Nucleus accumbens (tissue), 56 donors: ENCODE data around the gene PYGM.
"Not testable (repeated sequence)": the region's sequence is repeated elsewhere in the genome, so short reads cannot be mapped to it uniquely, and the experiment has no call there.

Experiments
- DNase-seq, 56 donors: peaks; one replicate each; lab custom pipeline; 2025; lab: John Stamatoyannopoulos, UW

PYGM gene

DNA sequence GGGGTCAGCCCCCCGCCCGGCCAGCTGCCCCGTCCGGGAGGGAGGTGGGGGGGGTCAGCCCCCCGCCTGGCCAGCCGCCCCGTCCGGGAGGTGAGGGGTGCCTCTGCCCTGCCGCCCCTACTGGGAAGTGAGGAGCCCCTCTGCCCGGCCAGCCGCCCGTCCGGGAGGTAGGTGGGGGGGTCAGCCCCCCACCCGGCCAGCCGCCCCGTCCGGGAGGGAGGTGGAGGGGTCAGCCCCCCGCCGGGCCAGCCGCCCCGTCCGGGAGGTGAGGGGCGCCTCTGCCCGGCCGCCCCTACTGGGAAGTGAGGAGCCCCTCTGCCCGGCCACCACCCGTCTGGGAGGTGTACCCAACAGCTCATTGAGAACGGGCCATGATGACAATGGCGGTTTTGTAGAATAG lies 57.8 kb downstream of the PYGM start:
- not testable (repeated sequence) for DNase-seq

DNA sequence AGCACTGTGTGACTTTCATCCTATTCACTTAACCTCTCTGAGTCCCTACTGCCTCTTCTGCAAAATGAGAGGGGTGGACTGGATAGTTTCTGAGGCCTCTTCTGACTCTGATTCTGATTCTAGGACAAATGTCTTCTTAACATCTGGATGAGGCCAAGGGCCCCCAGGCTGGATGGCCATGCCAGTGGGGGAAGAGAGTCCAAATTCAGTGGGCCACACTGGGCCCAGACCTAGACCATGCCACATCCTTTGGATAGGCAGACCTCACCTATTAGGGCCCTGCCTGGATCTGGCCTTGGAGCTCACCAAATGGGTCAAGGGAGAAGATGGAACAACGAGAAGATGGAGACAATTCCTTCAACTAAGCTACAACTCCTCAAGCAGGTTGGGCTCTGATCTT lies 61.3 kb downstream of the PYGM start:
- no peak for DNase-seq

DNA sequence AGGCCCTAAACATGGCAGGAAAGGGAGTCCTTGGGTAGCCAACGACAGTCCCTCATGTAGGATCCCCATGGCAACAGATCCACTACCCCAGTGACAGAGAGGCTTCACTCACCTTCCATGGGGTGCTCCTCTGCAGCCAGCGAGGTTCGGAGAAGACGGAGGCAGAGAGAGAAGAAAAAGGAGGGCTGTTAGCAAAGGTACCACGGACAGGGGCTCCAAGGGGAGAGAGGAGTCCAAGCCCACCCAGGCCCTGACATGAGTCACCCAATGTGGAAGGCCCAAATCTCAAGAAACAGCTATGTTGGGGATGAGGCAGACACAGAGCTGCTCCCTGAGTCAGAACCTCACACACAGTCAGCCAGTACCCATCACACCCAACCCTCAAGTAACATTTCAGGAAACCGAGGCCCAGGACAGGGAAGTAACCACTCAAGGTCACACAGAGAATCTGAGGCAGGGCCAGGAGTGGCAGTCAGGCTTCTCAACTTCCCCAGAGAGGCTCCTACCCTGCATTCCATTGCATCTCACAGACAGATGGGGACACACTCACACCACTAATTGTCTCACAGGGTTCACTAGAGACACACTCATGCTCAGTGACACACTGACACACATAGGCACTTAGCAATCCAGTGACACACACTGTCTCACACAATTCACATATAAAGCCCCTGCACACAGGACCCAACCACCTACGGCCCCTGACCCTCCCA lies 62.0 kb downstream of the PYGM start:
- DNase-seq, result no peak
